Liver (tissue), 9 donors: ENCODE results near the gene C17orf58. TPM values are rescaled to one million over a fixed set of nuclear protein-coding genes. Genes with fewer than 3 reads are reported as not detected.

Experiments
- DNase-seq: peaks from one replicate; pipeline ENCODE4 v3.0.0-alpha.2; 2017; ENCODE audit warnings: low spot score
- H3K27ac ChIP-seq, 2 donors: one replicate each; pipeline ENCODE4 v1.7.0; 2013; ENCODE audit warnings: inconsistent platforms in 2 of 2, low read length in 2 of 2, control low read depth in 1 of 2, low read depth in 1 of 2, mild to moderate bottlenecking in 1 of 2
- H3K27me3 ChIP-seq, 4 donors: one replicate each; pipeline versions ENCODE4 v1.6.1 to v1.7.0; 2013; ENCODE audit warnings: low read length in 3 of 4, inconsistent platforms in 1 of 4, mild to moderate bottlenecking in 1 of 4, moderate library complexity in 1 of 4; ENCODE audit not compliant: control insufficient read depth in 4 of 4, insufficient read depth in 4 of 4
- H3K36me3 ChIP-seq, 4 donors: one replicate each; pipeline versions ENCODE4 v1.6.1 to v1.7.0; 2013; ENCODE audit warnings: low read length in 3 of 4, mild to moderate bottlenecking in 3 of 4, low read depth in 1 of 4, moderate library complexity in 1 of 4; ENCODE audit not compliant: control insufficient read depth in 4 of 4, insufficient read depth in 3 of 4
- H3K4me1 ChIP-seq, 4 donors: one replicate each; pipeline versions ENCODE4 v1.6.1 to v1.7.0; 2013; ENCODE audit warnings: low read length in 3 of 4, mild to moderate bottlenecking in 3 of 4, moderate library complexity in 1 of 4; ENCODE audit not compliant: control insufficient read depth in 4 of 4, insufficient read depth in 4 of 4
- H3K4me3 ChIP-seq, 3 donors: one replicate each; pipeline versions ENCODE4 v1.6.1 to v1.7.0; 2013; ENCODE audit warnings: low read length in 3 of 3, control low read depth in 1 of 3, low read depth in 1 of 3, mild to moderate bottlenecking in 1 of 3
- H3K9ac ChIP-seq, 2 donors: one replicate each; pipeline ENCODE4 v1.7.0; 2013; ENCODE audit warnings: low read length in 2 of 2, mild to moderate bottlenecking in 2 of 2, moderate library complexity in 2 of 2, control low read depth in 1 of 2, low read depth in 1 of 2
- H3K9me3 ChIP-seq, 4 donors: one replicate each; pipeline versions ENCODE4 v1.6.1 to v1.7.0; 2013; ENCODE audit warnings: low read length in 3 of 4; ENCODE audit not compliant: control insufficient read depth in 4 of 4
- CTCF ChIP-seq: fragments of 150-350 bp; IDR thresholded peaks from 2 replicates; pipeline ENCODE4 v1.5.1; 2017; ENCODE audit warnings: improper control_type of control experiment, low read depth, low read length; ENCODE audit not compliant: missing input control
- EGR1 ChIP-seq, 2 donors: IDR thresholded peaks; 2 replicates each; pipeline ENCODE4 v1.6.1; 2016 to 2018; ENCODE audit warnings: antibody characterized with exemption in 2 of 2, low read depth in 2 of 2
- FOXA1 ChIP-seq: IDR thresholded peaks from 2 replicates; pipeline ENCODE4 v1.6.1; 2016; ENCODE audit warnings: antibody characterized with exemption
- FOXA2 ChIP-seq: IDR thresholded peaks from 2 replicates; pipeline ENCODE4 v1.6.1; 2016; ENCODE audit warnings: antibody characterized with exemption
- GABPA ChIP-seq, 2 donors: IDR thresholded peaks in 1 of 2; conservative IDR thresholded peaks in 1 of 2; 2 replicates each; pipeline ENCODE4 v1.6.1; 2016; ENCODE audit warnings: antibody characterized with exemption in 2 of 2, mild to moderate bottlenecking in 1 of 2, moderate library complexity in 1 of 2
- HNF4A ChIP-seq, 2 donors: conservative IDR thresholded peaks; 2 replicates each; pipeline ENCODE4 v1.6.1; 2016; ENCODE audit warnings: antibody characterized with exemption in 2 of 2, mild to moderate bottlenecking in 2 of 2
- HNF4G ChIP-seq: IDR thresholded peaks from 2 replicates; pipeline ENCODE4 v1.6.1; 2016; ENCODE audit warnings: antibody characterized with exemption
- JUND ChIP-seq, 2 donors: IDR thresholded peaks; 2 replicates each; pipeline ENCODE4 v1.6.1; 2016; ENCODE audit warnings: antibody characterized with exemption in 2 of 2
- NR2F2 ChIP-seq: IDR thresholded peaks from 2 replicates; pipeline ENCODE4 v1.6.1; 2016; ENCODE audit warnings: antibody characterized with exemption
- REST ChIP-seq: IDR thresholded peaks from 2 replicates; pipeline ENCODE4 v1.6.1; 2016; ENCODE audit warnings: antibody characterized with exemption, mild to moderate bottlenecking
- RXRA ChIP-seq, 2 donors: IDR thresholded peaks; 2 replicates each; pipeline ENCODE4 v1.6.1; 2017 to 2018; ENCODE audit warnings: antibody characterized with exemption in 2 of 2, mild to moderate bottlenecking in 1 of 2
- SP1 ChIP-seq: IDR thresholded peaks from 2 replicates; pipeline ENCODE4 v1.6.1; 2018; ENCODE audit warnings: antibody characterized with exemption, mild to moderate bottlenecking
- YY1 ChIP-seq: IDR thresholded peaks from 2 replicates; pipeline ENCODE4 v1.6.1; 2016; ENCODE audit warnings: antibody characterized with exemption, mild to moderate bottlenecking
- ZBTB33 ChIP-seq: IDR thresholded peaks from 2 replicates; pipeline ENCODE4 v1.6.1; 2016; ENCODE audit warnings: antibody characterized with exemption
- WGBS: extraction: QIAGEN DNeasy Blood & Tissue Kit; methylation state at CpG from one replicate; pipeline ENCODE4 v1.1.7; 2013; 5-methylcytosine and 5-hydroxymethylcytosine counted together
- polyA plus RNA-seq, 2 donors: library from polyadenylated mRNA; stranded (reverse) in 1 of 2; unstranded in 1 of 2; fragments of 200-250 nt in 1 of 2; fragments of >200 nt in 1 of 2; fragmentation: Nextera tagmentation in 1 of 2; extraction: Ambion mirVana in 1 of 2; gene quantifications; one replicate each; pipeline versions ENCODE4 v1.2.1 to v1.2.3, GENCODE V29; 2013 to 2015
- total RNA-seq, 2 donors: library from RNA; depleted of rRNA; stranded (reverse); fragments of >200 nt; gene quantifications; one replicate each; pipeline ENCODE4 v1.2.3, GENCODE V29; 2014
- donor health status: healthy.
- donor health status: healthy.
- donor health status: healthy.
- donor health status: healthy.
- donor health status: healthy.

Gene C17orf58
- total and polyA plus RNA-seq, 4 donors = 6.4 to 13.4 (median 9.8) TPM

- 95% methylated on average over 11 of the region's 11 CpGs for WGBS
- no peak overlapping the region for H3K9ac ChIP-seq
- DNase-seq = no peak
Observed at GRCh38 chr17:68015081-68015723, 18.9 kb upstream of the C17orf58 start.

GRCh38 chr17:68013385-68013784 lies 17.1 kb upstream of the C17orf58 start:
- DNase-seq = no peak
- Histone ChIP-seq H3K36me3 (no peaks in the 10 kb centered on the region), H3K27me3 (no peaks in the 10 kb centered on the region), H3K4me3 (no peak overlapping the region), H3K27ac (no peak overlapping the region), H3K4me1 (peaks cover 0 to 9% (median 3%) of the 10 kb centered on the region in 4 donors), H3K9me3 (no peaks in the 10 kb centered on the region), H3K9ac (no peak overlapping the region)
- TF ChIP-seq SP1 (no peak), HNF4G (no peak), JUND (IDR thresholded peaks at IDR 0.05) (no peak), EGR1 (IDR thresholded peaks at IDR 0.05; ENCODE audit: low read depth in 2 of 2) (no peak), RXRA (IDR thresholded peaks at IDR 0.05) (no peak), FOXA1 (no peak), YY1 (no peak), NR2F2 (no peak), FOXA2 (no peak), REST (no peak)

More at GRCh38 chr17:68015081-68015723, 18.9 kb upstream of the C17orf58 start:
- Histone ChIP-seq H3K27me3 (no peaks in the 10 kb centered on the region), H3K36me3 (no peaks in the 10 kb centered on the region), H3K9me3 (no peaks in the 10 kb centered on the region), H3K4me1 (peaks cover 0 to 13% (median 5%) of the 10 kb centered on the region in 4 donors), H3K27ac (no peak overlapping the region), H3K4me3 (no peak overlapping the region)
- TF ChIP-seq GABPA (IDR thresholded peaks at IDR 0.05 in 1 of 2, conservative IDR thresholded peaks at IDR 0.05 in 1 of 2) (no peak), JUND (IDR thresholded peaks at IDR 0.05) (no peak), HNF4A (conservative IDR thresholded peaks at IDR 0.05) (no peak), SP1 (no peak), RXRA (IDR thresholded peaks at IDR 0.05) (no peak), CTCF (no peak), FOXA2 (no peak), ZBTB33 (no peak)
